Chondrocyte (in vitro differentiated cells): ENCODE measurements around the gene TFPT. TPM values are rescaled to one million over a fixed set of nuclear protein-coding genes. Genes with fewer than 3 reads are reported as not detected.

Experiments
- DNase-seq: peaks from one replicate; pipeline ENCODE4 v3.0.0; 2021; ENCODE audit warnings: mixed read lengths, low spot score
- H3K27ac Mint-ChIP-seq: one replicate; pipeline ENCODE4 v1.8.0; 2021; ENCODE audit warnings: mild to moderate bottlenecking, moderate library complexity, mixed read lengths; ENCODE audit not compliant: unreplicated experiment
- H3K27me3 Mint-ChIP-seq: 2 replicates; pipeline ENCODE4 v1.8.0; 2021; ENCODE audit warnings: low read depth, mixed read lengths
- H3K36me3 Mint-ChIP-seq: 2 replicates; pipeline ENCODE4 v1.8.0; 2021; ENCODE audit warnings: low read depth, mixed read lengths
- H3K4me1 Mint-ChIP-seq: 2 replicates; pipeline ENCODE4 v1.8.0; 2021; ENCODE audit warnings: low read depth, mild to moderate bottlenecking, mixed read lengths
- H3K4me3 Mint-ChIP-seq: one replicate; pipeline ENCODE4 v1.8.0; 2021; ENCODE audit warnings: mild to moderate bottlenecking, moderate library complexity, mixed read lengths; ENCODE audit not compliant: unreplicated experiment
- H3K9me3 Mint-ChIP-seq: 2 replicates; pipeline ENCODE4 v1.8.0; 2021; ENCODE audit warnings: low read depth, mixed read lengths
- CTCF ChIP-seq: fragments of 200-600 bp; sonication (generic); IDR thresholded peaks from 2 replicates; pipeline ENCODE4 v1.5.0; 2021; ENCODE audit warnings: antibody characterized with exemption, mild to moderate bottlenecking, moderate library complexity
- total RNA-seq: library from RNA; stranded (reverse); gene quantifications from 3 replicates; pipeline ENCODE4 v1.2.1, GENCODE V29; 2021

TFPT gene
- total RNA-seq, 1 donor from 2014 or later = 28.5 TPM

GRCh38 chr19:54147676-54148075 lies 32.2 kb upstream of the TFPT start:
- H3K27me3 Mint-ChIP-seq = no peaks in the 10 kb centered on the region
- no peaks in the 10 kb centered on the region for H3K4me1 Mint-ChIP-seq
- TF ChIP-seq CTCF = no peak
- peak overlapping the region; percentile 41 for H3K27ac Mint-ChIP-seq
- DNase-seq = no peak
- no peak overlapping the region for H3K4me3 Mint-ChIP-seq
- H3K36me3 Mint-ChIP-seq = peaks cover 51% of the 10 kb centered on the region
- H3K9me3 Mint-ChIP-seq = no peaks in the 10 kb centered on the region

GRCh38 chr19:54145541-54146158 lies 30.2 kb upstream of the TFPT start:
- TF ChIP-seq CTCF = no peak
- H3K27me3 Mint-ChIP-seq = no peaks in the 10 kb centered on the region
- H3K36me3 Mint-ChIP-seq = peaks cover 42% of the 10 kb centered on the region
- no peak for DNase-seq
- H3K9me3 Mint-ChIP-seq = no peaks in the 10 kb centered on the region
- H3K4me3 Mint-ChIP-seq = no peak overlapping the region
- no peak overlapping the region for H3K27ac Mint-ChIP-seq
- H3K4me1 Mint-ChIP-seq = peaks cover 17% of the 10 kb centered on the region

- no peak for DNase-seq
- H3K27ac Mint-ChIP-seq = peak overlapping the region; percentile 73
- no peak overlapping the region for H3K4me3 Mint-ChIP-seq
- H3K4me1 Mint-ChIP-seq = peaks cover 39% of the 10 kb centered on the region
- no peak for TF ChIP-seq CTCF
- H3K9me3 Mint-ChIP-seq = no peaks in the 10 kb centered on the region
- H3K27me3 Mint-ChIP-seq = no peaks in the 10 kb centered on the region
- H3K36me3 Mint-ChIP-seq = peaks cover 29% of the 10 kb centered on the region
Observed at GRCh38 chr19:54142166-54142780, 26.8 kb upstream of the TFPT start.

GRCh38 chr19:54141356-54141755 lies 25.9 kb upstream of the TFPT start:
- DNase-seq = no peak
- Mint-ChIP-seq H3K4me1 (peaks cover 44% of the 10 kb centered on the region), H3K9me3 (no peaks in the 10 kb centered on the region), H3K4me3 (no peak overlapping the region), H3K36me3 (peaks cover 22% of the 10 kb centered on the region), H3K27me3 (no peaks in the 10 kb centered on the region), H3K27ac (no peak overlapping the region)
- TF ChIP-seq CTCF = no peak

GRCh38 chr19:54138489-54139256 lies 23.2 kb upstream of the TFPT start:
- Mint-ChIP-seq H3K36me3 (peaks cover 7% of the 10 kb centered on the region), H3K27ac (peak overlapping the region; percentile 92)

More at GRCh38 chr19:54138489-54139256, 23.2 kb upstream of the TFPT start:
- DNase-seq = no peak
- no peaks in the 10 kb centered on the region for H3K9me3 Mint-ChIP-seq
- peaks cover 51% of the 10 kb centered on the region for H3K4me1 Mint-ChIP-seq
- H3K4me3 Mint-ChIP-seq = peak overlapping the region; percentile 81
- TF ChIP-seq CTCF = no peak
- peaks cover 4% of the 10 kb centered on the region for H3K27me3 Mint-ChIP-seq
